Adrenal gland (tissue), 5 donors: ENCODE data around the gene IL6.

Experiments
- CTCF ChIP-seq, 6 experiments: fragments of 450-650 bp in 4 of 6; fragments of 200-600 bp in 2 of 6; sonication (generic) in 1 of 6; IDR thresholded peaks; 1 replicate in 5 of 6; 2 replicates in 1 of 6; pipeline versions ENCODE4 v1.5.1 to v1.8.0; 2016 to 2021; ENCODE audit warnings: antibody characterized with exemption in 6 of 6, mild to moderate bottlenecking in 2 of 6, moderate library complexity in 1 of 6
- POLR2A ChIP-seq, 2 donors: fragments of 450-650 bp; IDR thresholded peaks; one replicate each; pipeline ENCODE4 v1.6.1; 2017; ENCODE audit warnings: antibody characterized with exemption in 2 of 2, mild to moderate bottlenecking in 2 of 2, moderate library complexity in 1 of 2
- donor health status: DM: no; HTN: no; CAD: no.

DNA sequence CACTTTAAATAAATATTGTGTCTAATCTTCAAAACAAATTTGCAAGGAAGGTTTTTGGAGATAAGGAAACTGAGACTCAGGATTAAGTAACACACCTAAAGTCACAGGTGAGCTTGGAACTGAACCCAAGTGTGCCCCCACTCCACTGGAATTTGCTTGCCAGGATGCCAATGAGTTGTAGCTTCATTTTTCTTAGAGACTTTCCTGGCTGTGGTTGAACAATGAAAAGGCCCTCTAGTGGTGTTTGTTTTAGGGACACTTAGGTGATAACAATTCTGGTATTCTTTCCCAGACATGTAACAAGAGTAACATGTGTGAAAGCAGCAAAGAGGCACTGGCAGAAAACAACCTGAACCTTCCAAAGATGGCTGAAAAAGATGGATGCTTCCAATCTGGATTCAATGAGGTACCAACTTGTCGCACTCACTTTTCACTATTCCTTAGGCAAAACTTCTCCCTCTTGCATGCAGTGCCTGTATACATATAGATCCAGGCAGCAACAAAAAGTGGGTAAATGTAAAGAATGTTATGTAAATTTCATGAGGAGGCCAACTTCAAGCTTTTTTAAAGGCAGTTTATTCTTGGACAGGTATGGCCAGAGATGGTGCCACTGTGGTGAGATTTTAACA lies 1.5 kb downstream of the IL6 start:
- TF ChIP-seq POLR2A (IDR thresholded peaks at IDR 0.05) (no peak), CTCF (IDR thresholded peaks at IDR 0.05) (peak in 4 of 6 experiments; percentile 46 to 62 (median 49))
